Osteoblast (primary cell): ENCODE results near the gene USP3. TPM values are rescaled to one million over a fixed set of nuclear protein-coding genes. Genes with fewer than 3 reads are reported as not detected.

Experiments used
- DNase-seq: peaks from one replicate; pipeline ENCODE4 v3.0.0; 2011; ENCODE audit warnings: low spot score, mixed read lengths; ENCODE audit not compliant: insufficient read length; ENCODE audit errors: missing footprints
- H2AFZ ChIP-seq: 2 replicates; pipeline ENCODE4 v1.6.0; 2011; ENCODE audit warnings: mild to moderate bottlenecking, low read length
- H3K27ac ChIP-seq: 2 replicates; pipeline ENCODE4 v1.5.1; 2011; ENCODE audit warnings: mild to moderate bottlenecking, low read depth, low read length, moderate library complexity
- H3K27me3 ChIP-seq: 2 replicates; pipeline ENCODE4 v1.6.0; 2012; ENCODE audit warnings: mild to moderate bottlenecking, control low read depth, inconsistent platforms, low read length, moderate library complexity; ENCODE audit not compliant: insufficient read depth
- H3K36me3 ChIP-seq: 2 replicates; pipeline ENCODE4 v1.5.1; 2011; ENCODE audit warnings: mild to moderate bottlenecking, low read length, control low read depth, moderate library complexity; ENCODE audit not compliant: insufficient read depth
- H3K4me1 ChIP-seq: 2 replicates; pipeline ENCODE4 v1.5.1; 2011; ENCODE audit warnings: mild to moderate bottlenecking, low read length, control low read depth, moderate library complexity; ENCODE audit not compliant: insufficient read depth
- H3K4me2 ChIP-seq: 2 replicates; pipeline ENCODE4 v1.6.0; 2011; ENCODE audit warnings: mild to moderate bottlenecking, low read length; ENCODE audit not compliant: insufficient read depth
- H3K4me3 ChIP-seq: fragments of 200-600 bp; sonication (generic); 3 replicates; pipeline ENCODE4 v1.5.1; 2012; ENCODE audit warnings: mild to moderate bottlenecking, low read length, inconsistent platforms; ENCODE audit not compliant: insufficient read depth
- H3K79me2 ChIP-seq: 2 replicates; pipeline ENCODE4 v1.6.0; 2012; ENCODE audit warnings: mild to moderate bottlenecking, low read length, control low read depth, inconsistent platforms; ENCODE audit not compliant: insufficient read depth
- H3K9me3 ChIP-seq: 2 replicates; pipeline ENCODE4 v1.5.1; 2011; ENCODE audit warnings: low read depth, low read length, control low read depth
- H4K20me1 ChIP-seq: 2 replicates; pipeline ENCODE4 v1.6.0; 2012; ENCODE audit warnings: mild to moderate bottlenecking, low read length, control low read depth; ENCODE audit not compliant: insufficient read depth
- CTCF ChIP-seq: IDR thresholded peaks from 2 replicates; pipeline ENCODE4 v1.5.1; 2011; ENCODE audit warnings: mild to moderate bottlenecking, low read depth, low read length, moderate library complexity; ENCODE audit errors: extremely low read depth
- total RNA-seq: library from RNA; depleted of rRNA; stranded (reverse); fragments of >200 nt; gene quantifications from 2 replicates; pipeline ENCODE4 v1.2.3, GENCODE V29; 2012

USP3 gene
- total RNA-seq, 1 donor, result 60.1 TPM

GRCh38 chr15:63505842-63506222 is 1.4 kb downstream of the USP3 start:
- peak overlapping the region; percentile 79 for H3K4me2 ChIP-seq
- peak overlapping the region; percentile 80 for H3K27ac ChIP-seq
- peaks cover 61% of the 10 kb centered on the region for H3K79me2 ChIP-seq
- H3K4me3 ChIP-seq, result peak overlapping the region; percentile 83
- H3K9me3 ChIP-seq, result no peaks in the 10 kb centered on the region
- peaks cover 26% of the 10 kb centered on the region for H4K20me1 ChIP-seq
- no peaks in the 10 kb centered on the region for H3K27me3 ChIP-seq
- DNase-seq, result no peak
- no peak for TF ChIP-seq CTCF
- H2AFZ ChIP-seq, result peak overlapping the region; percentile 64
- no peaks in the 10 kb centered on the region for H3K36me3 ChIP-seq
- peaks cover 71% of the 10 kb centered on the region for H3K4me1 ChIP-seq

GRCh38 chr15:63506537-63507035 is 2.2 kb downstream of the USP3 start:
- Histone ChIP-seq H3K27ac (no peak overlapping the region), H3K4me1 (peaks cover 70% of the 10 kb centered on the region), H2AFZ (no peak overlapping the region), H4K20me1 (peaks cover 26% of the 10 kb centered on the region), H3K36me3 (no peaks in the 10 kb centered on the region), H3K27me3 (no peaks in the 10 kb centered on the region), H3K4me3 (peak overlapping the region; percentile 83), H3K9me3 (no peaks in the 10 kb centered on the region), H3K4me2 (peak overlapping the region; percentile 79), H3K79me2 (peaks cover 68% of the 10 kb centered on the region)
- DNase-seq, result no peak
- TF ChIP-seq CTCF, result no peak

GRCh38 chr15:63507878-63508818 is 3.8 kb downstream of the USP3 start:
- no peaks in the 10 kb centered on the region for H3K9me3 ChIP-seq
- peaks cover 84% of the 10 kb centered on the region for H3K79me2 ChIP-seq
- no peak overlapping the region for H3K27ac ChIP-seq
- H4K20me1 ChIP-seq, result peaks cover 28% of the 10 kb centered on the region
- no peaks in the 10 kb centered on the region for H3K27me3 ChIP-seq
- no peak overlapping the region for H2AFZ ChIP-seq
- H3K4me1 ChIP-seq, result peaks cover 54% of the 10 kb centered on the region
- no peak overlapping the region for H3K4me2 ChIP-seq
- TF ChIP-seq CTCF, result no peak
- no peaks in the 10 kb centered on the region for H3K36me3 ChIP-seq
- H3K4me3 ChIP-seq, result no peak overlapping the region
- DNase-seq, result no peak
